Measurements from ENCODE around the gene FOXP1.

The FOXP1 gene

DNA sequence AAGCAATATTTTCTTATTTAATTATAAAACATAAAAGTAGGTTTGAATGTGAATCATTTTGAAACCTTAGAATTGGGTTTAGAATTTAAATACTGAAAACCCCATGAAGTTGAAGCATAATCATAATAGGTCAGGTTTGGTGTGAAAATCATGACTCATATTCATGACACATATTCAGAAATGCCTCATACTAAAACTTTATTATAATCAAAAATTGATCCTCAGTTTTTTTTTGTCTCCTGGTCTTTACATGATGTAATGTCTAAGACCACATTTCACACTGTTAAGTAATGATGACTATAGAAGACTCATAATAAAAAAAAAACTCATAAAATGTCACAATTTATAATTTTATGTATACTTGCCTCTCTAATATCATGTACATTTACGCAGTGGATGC lies 190.4 kb downstream of the FOXP1 start:
- TF ChIP-seq, protein P1, sequence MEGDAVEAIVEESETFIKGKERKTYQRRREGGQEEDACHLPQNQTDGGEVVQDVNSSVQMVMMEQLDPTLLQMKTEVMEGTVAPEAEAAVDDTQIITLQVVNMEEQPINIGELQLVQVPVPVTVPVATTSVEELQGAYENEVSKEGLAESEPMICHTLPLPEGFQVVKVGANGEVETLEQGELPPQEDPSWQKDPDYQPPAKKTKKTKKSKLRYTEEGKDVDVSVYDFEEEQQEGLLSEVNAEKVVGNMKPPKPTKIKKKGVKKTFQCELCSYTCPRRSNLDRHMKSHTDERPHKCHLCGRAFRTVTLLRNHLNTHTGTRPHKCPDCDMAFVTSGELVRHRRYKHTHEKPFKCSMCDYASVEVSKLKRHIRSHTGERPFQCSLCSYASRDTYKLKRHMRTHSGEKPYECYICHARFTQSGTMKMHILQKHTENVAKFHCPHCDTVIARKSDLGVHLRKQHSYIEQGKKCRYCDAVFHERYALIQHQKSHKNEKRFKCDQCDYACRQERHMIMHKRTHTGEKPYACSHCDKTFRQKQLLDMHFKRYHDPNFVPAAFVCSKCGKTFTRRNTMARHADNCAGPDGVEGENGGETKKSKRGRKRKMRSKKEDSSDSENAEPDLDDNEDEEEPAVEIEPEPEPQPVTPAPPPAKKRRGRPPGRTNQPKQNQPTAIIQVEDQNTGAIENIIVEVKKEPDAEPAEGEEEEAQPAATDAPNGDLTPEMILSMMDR (IDR thresholded peaks at IDR 0.05): no peak
- H3K27me3 ChIP-seq (ENCODE audit: control insufficient read depth, insufficient read depth, low read length): no peaks in the 10 kb centered on the region
- no peaks in the 10 kb centered on the region for H3K9me3 ChIP-seq (ENCODE audit: control insufficient read depth, low read length)
- H3K79me2 ChIP-seq: peaks cover 4% of the 10 kb centered on the region
- no peak overlapping the region for H2AFZ ChIP-seq
- H3K4me2 ChIP-seq (ENCODE audit: low read length): no peak overlapping the region
- no peak overlapping the region for H3K27ac ChIP-seq
- no peaks in the 10 kb centered on the region for H3K36me3 ChIP-seq (ENCODE audit: control insufficient read depth, insufficient read depth, low read length)
- H3K4me1 ChIP-seq: no peaks in the 10 kb centered on the region
- H3K4me3 ChIP-seq (ENCODE audit: low read depth, low read length): no peak overlapping the region
- no peak overlapping the region for H3K9ac ChIP-seq

DNA sequence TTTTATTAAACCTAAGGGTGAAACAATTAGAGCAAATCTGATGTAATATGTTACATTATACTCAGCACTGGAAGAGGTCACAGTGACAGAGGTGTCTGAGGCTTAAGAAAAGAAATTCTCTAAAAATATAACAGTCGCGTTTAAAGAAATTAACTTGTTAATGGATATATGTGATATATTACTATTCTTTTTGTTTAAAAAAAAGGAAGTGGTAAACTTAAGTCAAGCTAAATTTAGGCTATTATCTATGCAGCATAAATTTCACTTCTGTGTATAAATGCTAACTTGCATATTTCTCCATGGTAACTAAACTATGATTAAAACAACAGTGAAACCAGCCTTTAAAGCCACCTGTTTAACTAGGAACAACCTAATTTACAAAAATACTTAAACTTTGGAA lies 191.3 kb downstream of the FOXP1 start:
- H2AFZ ChIP-seq: no peak overlapping the region
- H3K27ac ChIP-seq: no peak overlapping the region
- no peaks in the 10 kb centered on the region for H3K9me3 ChIP-seq (ENCODE audit: control insufficient read depth, low read length)
- no peaks in the 10 kb centered on the region for H3K27me3 ChIP-seq (ENCODE audit: control insufficient read depth, insufficient read depth, low read length)
- H3K36me3 ChIP-seq (ENCODE audit: control insufficient read depth, insufficient read depth, low read length): no peaks in the 10 kb centered on the region
- no peak overlapping the region for H3K4me2 ChIP-seq (ENCODE audit: low read length)
- H3K4me3 ChIP-seq (ENCODE audit: low read depth, low read length): no peak overlapping the region
- H3K9ac ChIP-seq: no peak overlapping the region
- H3K79me2 ChIP-seq: peaks cover 4% of the 10 kb centered on the region
- TF ChIP-seq, protein P1 (IDR thresholded peaks at IDR 0.05): no peak
- H3K4me1 ChIP-seq: no peaks in the 10 kb centered on the region

DNA sequence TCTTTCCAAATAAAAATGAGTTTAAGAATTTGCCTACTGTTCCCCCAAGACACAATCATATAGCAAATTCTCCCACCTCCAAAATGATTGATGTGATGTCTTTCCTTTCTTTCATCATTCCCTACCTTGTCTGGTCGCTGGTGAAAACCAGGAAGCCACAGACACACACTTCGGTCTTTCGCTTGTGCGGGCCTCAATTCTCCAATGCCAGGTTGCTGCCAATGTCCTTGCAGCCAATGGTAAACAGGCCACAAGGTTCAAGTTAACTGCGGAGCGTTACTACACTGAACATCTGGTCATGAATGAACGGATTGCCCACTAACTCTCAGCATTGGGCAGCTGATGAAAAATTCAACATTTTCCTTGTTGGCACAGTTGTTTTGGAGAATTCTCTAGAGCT lies 192.2 kb downstream of the FOXP1 start:
- no peak overlapping the region for H3K4me3 ChIP-seq (ENCODE audit: low read depth, low read length)
- H3K4me2 ChIP-seq (ENCODE audit: low read length): no peak overlapping the region
- no peaks in the 10 kb centered on the region for H3K4me1 ChIP-seq
- no peak overlapping the region for H3K27ac ChIP-seq
- H3K9me3 ChIP-seq (ENCODE audit: control insufficient read depth, low read length): no peaks in the 10 kb centered on the region
- no peaks in the 10 kb centered on the region for H3K27me3 ChIP-seq (ENCODE audit: control insufficient read depth, insufficient read depth, low read length)
- TF ChIP-seq, protein P1 (IDR thresholded peaks at IDR 0.05): no peak
- peaks cover 7% of the 10 kb centered on the region for H3K79me2 ChIP-seq
- H3K9ac ChIP-seq: no peak overlapping the region
- H2AFZ ChIP-seq: no peak overlapping the region
- no peaks in the 10 kb centered on the region for H3K36me3 ChIP-seq (ENCODE audit: control insufficient read depth, insufficient read depth, low read length)

DNA sequence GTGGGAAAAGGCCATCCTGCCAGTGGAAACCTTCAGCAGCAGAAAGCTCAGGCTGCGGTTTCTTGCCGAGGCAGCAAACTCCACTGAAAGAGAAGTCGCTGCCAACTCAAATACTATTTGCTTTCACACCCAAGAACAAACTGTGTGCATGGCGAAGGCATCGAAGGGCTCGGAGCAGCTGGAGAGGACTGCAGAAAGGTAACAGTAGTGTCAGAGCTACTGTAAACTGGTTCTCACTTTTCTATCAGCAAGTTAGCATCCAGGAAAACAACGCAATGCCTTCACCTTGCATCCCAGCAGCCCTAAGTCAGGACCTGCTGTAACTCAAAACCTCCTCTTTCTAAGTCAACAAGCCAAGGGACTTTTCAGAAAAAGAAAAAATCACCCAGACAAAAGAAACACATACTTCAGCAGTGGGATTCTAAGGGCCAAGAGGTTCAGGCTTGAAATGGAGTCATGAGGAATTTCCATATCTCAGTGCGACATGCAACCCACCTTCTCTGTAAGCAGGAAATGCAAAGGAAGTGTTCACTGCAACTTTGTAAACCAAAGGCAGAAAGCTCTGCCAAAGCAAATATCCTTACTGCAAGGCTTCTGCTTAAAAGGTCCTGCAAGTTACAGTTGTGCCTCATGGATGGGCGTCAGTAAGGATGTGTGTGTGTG lies 193.5 kb downstream of the FOXP1 start:
- H3K9ac ChIP-seq: no peak overlapping the region
- peaks cover 7% of the 10 kb centered on the region for H3K79me2 ChIP-seq
- peak overlapping the region; percentile 54 for H2AFZ ChIP-seq
- peak overlapping the region; percentile 43 for H3K27ac ChIP-seq
- no peaks in the 10 kb centered on the region for H3K9me3 ChIP-seq (ENCODE audit: control insufficient read depth, low read length)
- no peak overlapping the region for H3K4me3 ChIP-seq (ENCODE audit: low read depth, low read length)
- H3K4me2 ChIP-seq (ENCODE audit: low read length): peak overlapping the region; percentile 27
- TF ChIP-seq, protein P1 (IDR thresholded peaks at IDR 0.05): no peak
- H3K4me1 ChIP-seq: no peaks in the 10 kb centered on the region
- H3K27me3 ChIP-seq (ENCODE audit: control insufficient read depth, insufficient read depth, low read length): no peaks in the 10 kb centered on the region
- H3K36me3 ChIP-seq (ENCODE audit: control insufficient read depth, insufficient read depth, low read length): no peaks in the 10 kb centered on the region

DNA sequence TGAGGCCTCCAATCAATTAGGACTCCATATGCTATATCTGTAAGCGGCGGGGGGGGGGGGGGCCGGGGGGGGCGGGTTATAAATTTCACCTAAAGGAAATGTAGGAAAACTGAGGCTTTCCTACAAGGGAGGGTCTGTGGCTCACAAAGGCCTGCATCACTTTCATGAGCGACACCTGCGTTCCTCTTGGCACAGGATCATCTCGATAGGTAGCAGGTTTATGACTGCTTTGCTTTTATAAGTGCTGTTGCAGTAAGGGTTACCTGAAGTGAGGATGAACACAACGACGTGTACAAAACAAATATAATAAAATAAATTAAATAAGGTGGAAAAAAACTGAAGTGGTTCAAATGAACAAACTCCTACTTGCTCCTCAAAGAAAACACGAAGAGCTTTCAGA lies 194.3 kb downstream of the FOXP1 start:
- Histone ChIP-seq H3K9me3 (ENCODE audit: control insufficient read depth, low read length) (no peaks in the 10 kb centered on the region), H3K4me2 (ENCODE audit: low read length) (no peak overlapping the region), H3K79me2 (peaks cover 7% of the 10 kb centered on the region), H3K27me3 (ENCODE audit: control insufficient read depth, insufficient read depth, low read length) (no peaks in the 10 kb centered on the region), H3K4me1 (no peaks in the 10 kb centered on the region), H3K27ac (no peak overlapping the region), H3K4me3 (ENCODE audit: low read depth, low read length) (no peak overlapping the region), H3K9ac (no peak overlapping the region), H3K36me3 (ENCODE audit: control insufficient read depth, insufficient read depth, low read length) (no peaks in the 10 kb centered on the region), H2AFZ (no peak overlapping the region)
- TF ChIP-seq, protein P1 (IDR thresholded peaks at IDR 0.05): no peak

Data from parathyroid adenoma (tissue), 2 donors.